Smooth muscle cell (in vitro differentiated cells): Measurements from ENCODE around the gene TMPRSS15. TPM values are rescaled to one million over a fixed set of nuclear protein-coding genes. Genes with fewer than 3 reads are reported as not detected.

ENCODE experiments used
- DNase-seq: peaks from one replicate; lab custom pipeline; 2025; ENCODE audit not compliant: unreplicated experiment; lab: John Stamatoyannopoulos, UW
- H2AFZ ChIP-seq: fragments of 200-600 bp; sonication (generic); 2 replicates; pipeline ENCODE4 v1.6.0; 2016; ENCODE audit warnings: antibody characterized with exemption, low read depth, mild to moderate bottlenecking
- H3F3A ChIP-seq: fragments of 200-600 bp; sonication (generic); 2 replicates; pipeline ENCODE4 v1.6.0; 2017; ENCODE audit warnings: antibody characterized with exemption, low read depth
- H3K27ac ChIP-seq: fragments of 200-600 bp; sonication (generic); 2 replicates; pipeline ENCODE4 v1.5.1; 2016; ENCODE audit warnings: low read depth, mild to moderate bottlenecking
- H3K27me3 ChIP-seq: fragments of 200-600 bp; sonication (generic); 2 replicates; pipeline ENCODE4 v1.6.1; 2016; ENCODE audit warnings: low read depth, mild to moderate bottlenecking
- H3K36me3 ChIP-seq: fragments of 200-600 bp; sonication (generic); 2 replicates; pipeline ENCODE4 v1.5.1; 2016; ENCODE audit warnings: low read depth
- H3K4me1 ChIP-seq: fragments of 200-600 bp; sonication (generic); 2 replicates; pipeline ENCODE4 v1.5.1; 2016; ENCODE audit warnings: low read depth
- H3K4me2 ChIP-seq: fragments of 200-600 bp; sonication (generic); 2 replicates; pipeline ENCODE4 v1.6.0; 2016; ENCODE audit warnings: mild to moderate bottlenecking
- H3K4me3 ChIP-seq: fragments of 200-600 bp; sonication (generic); 2 replicates; pipeline ENCODE4 v1.5.1; 2016; ENCODE audit warnings: mild to moderate bottlenecking
- H3K79me2 ChIP-seq: fragments of 200-600 bp; sonication (generic); 2 replicates; pipeline ENCODE4 v1.6.0; 2016; ENCODE audit warnings: low read depth, mild to moderate bottlenecking
- H3K9ac ChIP-seq: fragments of 200-600 bp; sonication (generic); 2 replicates; pipeline ENCODE4 v1.6.0; 2016; ENCODE audit warnings: low read depth
- H3K9me3 ChIP-seq: fragments of 200-600 bp; sonication (generic); replicated peaks from 2 replicates; pipeline ENCODE4 v1.5.1; 2016; ENCODE audit warnings: low read depth
- H4K20me1 ChIP-seq: fragments of 200-600 bp; sonication (generic); 2 replicates; pipeline ENCODE4 v1.6.0; 2016; ENCODE audit warnings: low read depth
- WGBS: methylation state at CpG from one replicate; pipeline ENCODE4 v1.1.7; 2016; ENCODE audit warnings: low lambda C conversion rate; 5-methylcytosine and 5-hydroxymethylcytosine counted together
- polyA plus RNA-seq: library from polyadenylated mRNA; unstranded; fragments of >200 nt; fragmentation: Nextera tagmentation; extraction: Ambion mirVana; gene quantifications from 2 replicates; pipeline ENCODE4 v1.2.1, GENCODE V29; 2016
- total RNA-seq: library from RNA; depleted of rRNA; stranded (reverse); fragments of >200 nt; gene quantifications from 2 replicates; pipeline ENCODE4 v1.2.3, GENCODE V29; 2014
- TF ChIP-seq, protein P1 (sequence below): fragments of 200-600 bp; sonication (generic); IDR thresholded peaks from 2 replicates; pipeline ENCODE4 v1.5.1; 2017; ENCODE audit warnings: borderline replicate concordance, mild to moderate bottlenecking, antibody characterized with exemption; ENCODE audit not compliant: insufficient read depth, poor library complexity, severe bottlenecking

Gene TMPRSS15
- total and polyA plus RNA-seq, 2 experiments from 2014 or later: not detected

DNA sequence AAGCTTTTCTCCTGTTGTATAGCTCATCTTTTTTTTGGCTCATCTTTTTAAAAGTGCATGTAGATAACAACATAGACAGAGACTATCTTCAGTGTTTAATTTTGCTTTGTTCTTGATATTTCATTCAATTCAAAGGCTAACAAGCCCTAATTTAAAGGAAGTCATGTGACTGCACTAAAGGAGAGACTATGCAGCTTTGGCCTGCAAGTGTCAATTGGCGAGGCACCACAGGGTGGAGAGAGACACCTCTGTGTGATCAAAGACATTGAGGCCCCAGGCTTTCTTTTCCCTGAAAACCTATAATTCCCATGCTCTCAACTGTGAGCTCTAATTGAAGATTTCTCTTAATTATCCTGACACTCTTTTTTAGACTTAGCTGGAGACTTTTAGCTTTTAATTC, 105.4 kb downstream of the TMPRSS15 start:
- Histone ChIP-seq H3K4me2 (no peak overlapping the region), H3K36me3 (no peaks in the 10 kb centered on the region), H3K27ac (no peak overlapping the region), H3K4me1 (no peaks in the 10 kb centered on the region), H3F3A (no peaks in the 10 kb centered on the region), H3K27me3 (peaks cover under 1% of the 10 kb centered on the region), H4K20me1 (no peaks in the 10 kb centered on the region), H3K79me2 (no peaks in the 10 kb centered on the region), H3K9me3 (no peaks in the 10 kb centered on the region), H2AFZ (no peak overlapping the region), H3K4me3 (no peak overlapping the region), H3K9ac (no peak overlapping the region)
- no peak for DNase-seq
- 29% methylated on average over 1 of the region's 1 CpG for WGBS
- TF ChIP-seq, protein P1, sequence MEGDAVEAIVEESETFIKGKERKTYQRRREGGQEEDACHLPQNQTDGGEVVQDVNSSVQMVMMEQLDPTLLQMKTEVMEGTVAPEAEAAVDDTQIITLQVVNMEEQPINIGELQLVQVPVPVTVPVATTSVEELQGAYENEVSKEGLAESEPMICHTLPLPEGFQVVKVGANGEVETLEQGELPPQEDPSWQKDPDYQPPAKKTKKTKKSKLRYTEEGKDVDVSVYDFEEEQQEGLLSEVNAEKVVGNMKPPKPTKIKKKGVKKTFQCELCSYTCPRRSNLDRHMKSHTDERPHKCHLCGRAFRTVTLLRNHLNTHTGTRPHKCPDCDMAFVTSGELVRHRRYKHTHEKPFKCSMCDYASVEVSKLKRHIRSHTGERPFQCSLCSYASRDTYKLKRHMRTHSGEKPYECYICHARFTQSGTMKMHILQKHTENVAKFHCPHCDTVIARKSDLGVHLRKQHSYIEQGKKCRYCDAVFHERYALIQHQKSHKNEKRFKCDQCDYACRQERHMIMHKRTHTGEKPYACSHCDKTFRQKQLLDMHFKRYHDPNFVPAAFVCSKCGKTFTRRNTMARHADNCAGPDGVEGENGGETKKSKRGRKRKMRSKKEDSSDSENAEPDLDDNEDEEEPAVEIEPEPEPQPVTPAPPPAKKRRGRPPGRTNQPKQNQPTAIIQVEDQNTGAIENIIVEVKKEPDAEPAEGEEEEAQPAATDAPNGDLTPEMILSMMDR: no peak

DNA sequence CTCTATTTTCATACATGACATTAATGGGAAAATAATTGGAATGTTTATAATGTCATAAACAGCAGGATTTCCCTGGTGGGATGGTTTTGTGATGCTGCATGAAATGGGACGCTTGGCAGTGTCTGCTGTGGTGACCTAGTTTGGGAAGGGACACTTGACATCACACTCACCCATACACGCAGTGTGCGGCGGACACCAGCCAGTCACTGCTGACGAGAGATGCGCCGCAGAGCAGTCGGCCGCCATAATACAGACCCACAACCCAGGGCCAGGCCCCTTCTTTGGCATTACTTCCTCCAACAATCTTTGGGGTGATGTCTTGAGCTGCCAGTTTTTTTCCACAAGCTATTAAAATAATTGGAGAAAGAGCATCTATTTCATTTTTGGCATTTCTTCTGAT, 109.5 kb downstream of the TMPRSS15 start:
- no peak for DNase-seq
- H3K27ac ChIP-seq: no peak overlapping the region
- H3K9ac ChIP-seq: no peak overlapping the region
- 80% methylated on average over 9 of the region's 9 CpGs for WGBS
- no peaks in the 10 kb centered on the region for H3K79me2 ChIP-seq
- H3K9me3 ChIP-seq: no peaks in the 10 kb centered on the region
- no peak overlapping the region for H3K4me3 ChIP-seq
- H4K20me1 ChIP-seq: no peaks in the 10 kb centered on the region
- H3K4me2 ChIP-seq: no peak overlapping the region
- TF ChIP-seq, protein P1: no peak
- H3K36me3 ChIP-seq: no peaks in the 10 kb centered on the region
- no peak overlapping the region for H2AFZ ChIP-seq
- no peaks in the 10 kb centered on the region for H3K4me1 ChIP-seq
- H3K27me3 ChIP-seq: peaks cover 9% of the 10 kb centered on the region
- H3F3A ChIP-seq: no peaks in the 10 kb centered on the region

DNA sequence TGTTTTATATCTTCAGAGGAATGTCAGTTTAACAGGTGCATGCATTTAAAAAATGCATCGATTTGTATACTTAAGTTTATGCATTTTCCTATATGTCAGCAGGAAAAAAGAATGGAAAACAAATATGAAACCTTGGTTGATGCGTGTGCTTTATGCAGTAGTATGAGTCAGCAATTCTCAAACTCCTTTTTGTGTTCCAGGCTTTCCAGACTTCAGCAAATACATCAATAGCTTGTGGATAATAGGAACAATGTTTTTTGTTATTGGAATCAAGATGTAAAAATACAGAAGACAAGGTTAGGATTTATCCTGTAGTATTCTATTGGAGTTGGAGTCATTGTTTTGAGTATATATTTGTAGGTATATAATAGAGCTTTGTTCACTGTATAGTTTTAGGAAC, 113.7 kb downstream of the TMPRSS15 start:
- DNase-seq: no peak
- no peaks in the 10 kb centered on the region for H3K4me1 ChIP-seq
- no peaks in the 10 kb centered on the region for H3K36me3 ChIP-seq
- H3F3A ChIP-seq: no peaks in the 10 kb centered on the region
- H3K79me2 ChIP-seq: no peaks in the 10 kb centered on the region
- peaks cover 9% of the 10 kb centered on the region for H3K27me3 ChIP-seq
- no peaks in the 10 kb centered on the region for H4K20me1 ChIP-seq
- WGBS: 81% methylated on average over 2 of the region's 2 CpGs
- H3K27ac ChIP-seq: no peak overlapping the region
- TF ChIP-seq, protein P1: no peak
- H3K9me3 ChIP-seq: no peaks in the 10 kb centered on the region
- no peak overlapping the region for H2AFZ ChIP-seq
- no peak overlapping the region for H3K4me2 ChIP-seq
- H3K9ac ChIP-seq: no peak overlapping the region
- no peak overlapping the region for H3K4me3 ChIP-seq

DNA sequence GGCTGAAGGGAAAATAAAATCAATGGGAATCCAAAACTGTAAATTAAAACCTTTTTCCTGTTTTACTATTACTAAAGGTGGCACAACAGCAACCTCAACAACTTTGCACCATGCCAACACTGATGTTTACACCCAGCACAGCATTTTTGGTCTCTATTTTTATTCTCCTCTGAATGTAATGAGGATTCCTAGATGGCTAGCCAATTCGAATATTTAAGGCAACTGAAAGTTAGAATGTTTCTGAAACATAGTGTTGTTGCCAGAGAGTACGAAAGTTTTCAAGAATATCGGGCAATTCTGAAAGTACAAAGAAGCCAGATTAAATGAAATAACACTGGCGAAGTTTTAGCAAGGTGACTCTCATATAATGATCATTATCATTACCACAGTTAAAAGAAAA, 118.2 kb downstream of the TMPRSS15 start:
- no peak overlapping the region for H3K4me3 ChIP-seq
- TF ChIP-seq, protein P1: no peak
- WGBS: 84% methylated on average over 4 of the region's 4 CpGs

More for the DNA sequence above, 118.2 kb downstream of the TMPRSS15 start:
- Histone ChIP-seq H4K20me1 (no peaks in the 10 kb centered on the region), H3F3A (no peaks in the 10 kb centered on the region), H3K36me3 (no peaks in the 10 kb centered on the region), H3K27me3 (no peaks in the 10 kb centered on the region), H3K4me1 (no peaks in the 10 kb centered on the region), H3K79me2 (no peaks in the 10 kb centered on the region), H3K9ac (no peak overlapping the region), H3K4me2 (no peak overlapping the region), H2AFZ (no peak overlapping the region), H3K27ac (no peak overlapping the region), H3K9me3 (no peaks in the 10 kb centered on the region)
- DNase-seq: no peak
